ENCODE results near the gene MYH11. TPM values are rescaled to one million over a fixed set of nuclear protein-coding genes. Genes with fewer than 3 reads are reported as not detected.
"Not testable (repeated sequence)": the region's sequence is repeated elsewhere in the genome, so short reads cannot be mapped to it uniquely, and the experiment has no call there.

The MYH11 gene
- total and polyA plus RNA-seq, 10 of the 15 experiments (the other 5 are each of a cell fraction or from before 2014, with no cell fraction given): 0.01 to 1.9 (median 0.13) TPM; not detected in 1

DNA sequence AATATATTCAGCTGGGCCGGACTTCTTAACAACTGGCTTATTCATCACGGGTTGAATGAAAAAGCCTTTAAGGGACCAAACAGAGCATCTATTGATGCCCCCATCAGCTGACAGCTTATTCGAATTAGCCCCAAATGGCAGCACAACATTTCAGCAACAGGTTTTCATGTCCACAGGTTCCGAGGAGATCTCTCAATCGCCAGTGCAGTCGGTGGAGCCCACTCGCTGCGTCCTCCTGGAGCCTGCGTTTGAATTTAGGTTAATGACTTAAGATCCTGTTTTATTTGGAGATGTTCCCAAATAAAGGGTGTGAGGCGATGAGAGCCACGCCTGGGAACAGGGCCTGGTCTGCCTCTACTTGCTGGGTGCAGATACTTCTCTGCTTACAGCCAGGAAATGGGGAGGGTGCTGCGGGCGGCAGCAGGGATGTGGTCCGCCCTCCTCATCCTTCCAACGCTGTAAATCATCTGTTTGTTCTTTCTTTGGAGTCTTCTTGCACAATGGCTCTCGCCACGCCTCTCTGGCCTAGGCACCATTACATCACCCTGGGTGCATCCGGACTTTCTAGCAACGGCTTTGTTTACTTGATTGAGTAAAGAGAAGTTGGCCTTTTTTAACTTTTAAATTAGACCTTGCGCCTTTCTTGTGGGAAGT, 184.2 kb downstream of the MYH11 start:
- WGBS (ENCODE audit: insufficient coverage, insufficient replicate concordance, low lambda C conversion rate, missing lambda C conversion rate): 62% methylated on average over 20 of the region's 20 CpGs
- no peaks in the 10 kb centered on the region for H3K4me1 ChIP-seq (ENCODE audit: control insufficient read depth, insufficient read depth, low read length)
- H3K27ac ChIP-seq (ENCODE audit: control insufficient read depth, insufficient read depth): no peak overlapping the region
- no TSS peak for BruUV-seq (replicated peaks)
- no peak overlapping the region for H3K9ac ChIP-seq (ENCODE audit: control insufficient read depth, insufficient read depth, low read length)
- DNase-seq (ENCODE audit: low read depth, low spot score): no peak
- RAD21 ChIA-PET (ENCODE audit: unreplicated experiment): interaction anchor here (0.7 to 1.5 kb wide), 2 partner anchors 14 to 37 kb away, joined by 3 read pairs; no protein-coding TSS in a partner anchor
- TF ChIP-seq CREM (IDR thresholded peaks at IDR 0.05; ENCODE audit: low read depth): no peak
- TF ChIP-seq, protein P1, sequence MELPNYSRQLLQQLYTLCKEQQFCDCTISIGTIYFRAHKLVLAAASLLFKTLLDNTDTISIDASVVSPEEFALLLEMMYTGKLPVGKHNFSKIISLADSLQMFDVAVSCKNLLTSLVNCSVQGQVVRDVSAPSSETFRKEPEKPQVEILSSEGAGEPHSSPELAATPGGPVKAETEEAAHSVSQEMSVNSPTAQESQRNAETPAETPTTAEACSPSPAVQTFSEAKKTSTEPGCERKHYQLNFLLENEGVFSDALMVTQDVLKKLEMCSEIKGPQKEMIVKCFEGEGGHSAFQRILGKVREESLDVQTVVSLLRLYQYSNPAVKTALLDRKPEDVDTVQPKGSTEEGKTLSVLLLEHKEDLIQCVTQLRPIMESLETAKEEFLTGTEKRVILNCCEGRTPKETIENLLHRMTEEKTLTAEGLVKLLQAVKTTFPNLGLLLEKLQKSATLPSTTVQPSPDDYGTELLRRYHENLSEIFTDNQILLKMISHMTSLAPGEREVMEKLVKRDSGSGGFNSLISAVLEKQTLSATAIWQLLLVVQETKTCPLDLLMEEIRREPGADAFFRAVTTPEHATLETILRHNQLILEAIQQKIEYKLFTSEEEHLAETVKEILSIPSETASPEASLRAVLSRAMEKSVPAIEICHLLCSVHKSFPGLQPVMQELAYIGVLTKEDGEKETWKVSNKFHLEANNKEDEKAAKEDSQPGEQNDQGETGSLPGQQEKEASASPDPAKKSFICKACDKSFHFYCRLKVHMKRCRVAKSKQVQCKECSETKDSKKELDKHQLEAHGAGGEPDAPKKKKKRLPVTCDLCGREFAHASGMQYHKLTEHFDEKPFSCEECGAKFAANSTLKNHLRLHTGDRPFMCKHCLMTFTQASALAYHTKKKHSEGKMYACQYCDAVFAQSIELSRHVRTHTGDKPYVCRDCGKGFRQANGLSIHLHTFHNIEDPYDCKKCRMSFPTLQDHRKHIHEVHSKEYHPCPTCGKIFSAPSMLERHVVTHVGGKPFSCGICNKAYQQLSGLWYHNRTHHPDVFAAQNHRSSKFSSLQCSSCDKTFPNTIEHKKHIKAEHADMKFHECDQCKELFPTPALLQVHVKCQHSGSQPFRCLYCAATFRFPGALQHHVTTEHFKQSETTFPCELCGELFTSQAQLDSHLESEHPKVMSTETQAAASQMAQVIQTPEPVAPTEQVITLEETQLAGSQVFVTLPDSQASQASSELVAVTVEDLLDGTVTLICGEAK (IDR thresholded peaks at IDR 0.05; ENCODE audit: borderline replicate concordance): no peak
- TF ChIP-seq, protein P2, sequence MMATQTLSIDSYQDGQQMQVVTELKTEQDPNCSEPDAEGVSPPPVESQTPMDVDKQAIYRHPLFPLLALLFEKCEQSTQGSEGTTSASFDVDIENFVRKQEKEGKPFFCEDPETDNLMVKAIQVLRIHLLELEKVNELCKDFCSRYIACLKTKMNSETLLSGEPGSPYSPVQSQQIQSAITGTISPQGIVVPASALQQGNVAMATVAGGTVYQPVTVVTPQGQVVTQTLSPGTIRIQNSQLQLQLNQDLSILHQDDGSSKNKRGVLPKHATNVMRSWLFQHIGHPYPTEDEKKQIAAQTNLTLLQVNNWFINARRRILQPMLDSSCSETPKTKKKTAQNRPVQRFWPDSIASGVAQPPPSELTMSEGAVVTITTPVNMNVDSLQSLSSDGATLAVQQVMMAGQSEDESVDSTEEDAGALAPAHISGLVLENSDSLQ (IDR thresholded peaks at IDR 0.05): no peak
- SMC1A ChIA-PET (ENCODE audit: uncharacterized antibody, unreplicated experiment): interaction anchor here (0.6 kb wide), 1 partner anchor 29 kb away, joined by 3 read pairs; the partner anchor contains the start of gene MARF1
- no peaks in the 10 kb centered on the region for H3K27me3 ChIP-seq (replicated peaks in 1 of 2; ENCODE audit: control insufficient read depth in 2 of 2, insufficient read depth in 2 of 2, low read length in 1 of 2)
- H3K9me3 ChIP-seq (replicated peaks; ENCODE audit: control insufficient read depth, insufficient read depth, low read length): no peaks in the 10 kb centered on the region
- no peak for FAIRE-seq
- no peak overlapping the region for H2AFZ ChIP-seq (ENCODE audit: control insufficient read depth, low read depth, low read length)
- H3K79me2 ChIP-seq (ENCODE audit: control insufficient read depth, insufficient read depth, low read length): peaks cover 5% of the 10 kb centered on the region
- intact Hi-C loops (cut with micrococcal nuclease; ENCODE audit: unreplicated experiment): no loop called here
- no peak overlapping the region for H3K4me3 ChIP-seq
- H3K4me2 ChIP-seq (ENCODE audit: control insufficient read depth, insufficient read depth): no peak overlapping the region
- peaks cover 6% of the 10 kb centered on the region; the same call in 1 of the 2 replicates for H4K20me1 ChIP-seq (ENCODE audit: control insufficient read depth, insufficient read depth)
- CTCF ChIA-PET: interaction anchor here (0.6 to 1.4 kb wide), 3 partner anchors 10 to 248 kb away, joined by 3 to 4 read pairs (median 3); no protein-coding TSS in a partner anchor
- POLR2A ChIA-PET: interaction anchor here (1.7 kb wide), 1 partner anchor 22 kb away, joined by 4 read pairs; no protein-coding TSS in a partner anchor
- in situ Hi-C loops (cut with MboI): no loop called here
- peaks cover 44 to 47% of the 10 kb centered on the region in 2 experiments for H3K36me3 ChIP-seq (ENCODE audit: control insufficient read depth in 2 of 2, insufficient read depth in 2 of 2, low read length in 1 of 2)
- no peak for ATAC-seq

DNA sequence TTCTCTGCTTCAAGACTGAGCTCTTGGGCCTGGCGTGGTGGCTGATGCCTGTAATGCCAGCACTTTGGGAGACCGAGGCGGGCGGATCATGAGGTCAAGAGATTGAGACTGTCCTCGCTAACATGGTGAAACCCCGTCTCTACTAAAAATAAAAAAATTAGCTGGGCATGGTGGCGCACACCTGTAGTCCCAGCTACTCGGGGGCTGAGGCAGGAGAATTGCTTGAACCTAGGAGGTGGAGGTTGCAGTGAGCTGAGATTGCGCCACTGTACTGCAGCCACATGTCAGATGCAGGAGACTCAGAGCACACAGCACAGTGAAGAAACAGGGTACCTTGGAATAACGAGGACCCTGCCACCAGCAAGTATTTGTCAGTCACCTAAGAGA, 184.7 kb downstream of the MYH11 start:
- WGBS (ENCODE audit: insufficient coverage, insufficient replicate concordance, low lambda C conversion rate, missing lambda C conversion rate): 97% methylated on average over 10 of the region's 10 CpGs
- peaks cover 41 to 47% of the 10 kb centered on the region in 2 experiments for H3K36me3 ChIP-seq (ENCODE audit: control insufficient read depth in 2 of 2, insufficient read depth in 2 of 2, low read length in 1 of 2)
- H4K20me1 ChIP-seq (ENCODE audit: control insufficient read depth, insufficient read depth); BruUV-seq (replicated peaks); H2AFZ ChIP-seq (ENCODE audit: control insufficient read depth, low read depth, low read length); DNase-seq (ENCODE audit: low read depth, low spot score); H3K79me2 ChIP-seq (ENCODE audit: control insufficient read depth, insufficient read depth, low read length); H3K27me3 ChIP-seq (replicated peaks in 1 of 2; ENCODE audit: control insufficient read depth in 2 of 2, insufficient read depth in 2 of 2, low read length in 1 of 2); FAIRE-seq; H3K9ac ChIP-seq (ENCODE audit: control insufficient read depth, insufficient read depth, low read length); H3K27ac ChIP-seq (ENCODE audit: control insufficient read depth, insufficient read depth); H3K4me1 ChIP-seq (ENCODE audit: control insufficient read depth, insufficient read depth, low read length); ATAC-seq; H3K4me3 ChIP-seq; H3K9me3 ChIP-seq (replicated peaks; ENCODE audit: control insufficient read depth, insufficient read depth, low read length); H3K4me2 ChIP-seq (ENCODE audit: control insufficient read depth, insufficient read depth); intact Hi-C loops (cut with micrococcal nuclease; ENCODE audit: unreplicated experiment); in situ Hi-C loops (cut with MboI): not testable (repeated sequence)
- ChIA-PET POLR2A (interaction anchor here (1.1 to 1.7 kb wide), 2 partner anchors 21 to 42 kb away, joined by 3 to 4 read pairs; no protein-coding TSS in a partner anchor), SMC1A (ENCODE audit: uncharacterized antibody, unreplicated experiment) (interaction anchor here (0.6 to 1.2 kb wide), 3 partner anchors 10 to 29 kb away, joined by 3 to 5 read pairs (median 3); partner anchors contain the start of gene MARF1), RAD21 (ENCODE audit: unreplicated experiment) (interaction anchor here (0.7 to 1.5 kb wide), 2 partner anchors 14 to 36 kb away, joined by 3 read pairs; no protein-coding TSS in a partner anchor), CTCF (interaction anchor here (1.1 to 1.4 kb wide), 2 partner anchors 10 to 25 kb away, joined by 3 to 4 read pairs; no protein-coding TSS in a partner anchor)
